ENCODE results near the gene SENP7. TPM values are rescaled to one million over a fixed set of nuclear protein-coding genes. Genes with fewer than 3 reads are reported as not detected.

The SENP7 gene
- total RNA-seq, 1 experiment from 2014 or later: 7.9 TPM

DNA sequence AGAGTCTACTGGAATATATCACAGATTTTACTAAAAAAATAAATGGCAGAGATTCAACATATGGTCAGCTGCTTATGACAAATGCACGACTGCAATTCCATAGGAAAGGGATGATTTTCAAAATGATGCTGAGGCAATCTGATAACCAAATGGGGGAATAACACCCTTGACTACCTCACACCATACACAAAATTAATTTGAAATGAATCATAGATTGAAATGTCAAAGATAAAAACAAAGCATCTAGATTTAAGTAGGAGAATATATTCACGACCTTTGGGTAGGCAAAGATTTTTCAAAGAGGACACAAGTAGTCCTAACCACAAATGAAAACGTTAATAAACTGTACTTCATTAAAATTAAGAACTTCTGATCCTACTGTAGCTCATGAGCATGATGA, 11.2 kb downstream of the SENP7 start:
- no peak for ATAC-seq
- intact Hi-C loops (cut with micrococcal nuclease): no loop called here
- POLR2A ChIA-PET: no interaction called here

DNA sequence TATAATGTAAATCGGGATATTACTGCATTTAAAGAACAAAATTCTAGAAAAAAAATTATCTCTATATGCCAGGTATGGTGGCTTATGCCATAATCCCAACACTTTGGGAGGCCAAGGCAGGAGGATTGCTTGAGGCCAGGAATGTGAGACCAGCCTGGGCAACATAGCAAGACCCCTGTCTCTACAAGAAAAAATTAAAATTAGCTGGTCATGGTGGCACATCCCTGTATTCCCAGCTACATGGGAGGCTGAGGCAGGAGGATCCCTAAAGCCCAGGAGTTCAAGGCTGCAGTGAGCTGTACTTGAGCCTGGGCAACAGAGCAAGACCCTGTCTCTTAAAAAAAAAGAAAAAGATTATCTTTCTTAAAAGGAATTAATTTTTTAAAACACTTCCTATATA, 12.8 kb downstream of the SENP7 start:
- no peaks in the 10 kb centered on the region for H3K9me2 ChIP-seq (ENCODE audit: insufficient read depth)
- ATAC-seq (no peak), DNase-seq (ENCODE audit: low read depth, low spot score) (no peak)
- intact Hi-C loops (cut with micrococcal nuclease): no loop called here
- H3K27ac ChIP-seq (ENCODE audit: low read depth, low read length): no peak overlapping the region
- no peaks in the 10 kb centered on the region for H3K27me3 ChIP-seq (ENCODE audit: insufficient read depth, low read length)
- RAD21 ChIA-PET (ENCODE audit: low non-redundant PET in 1 of 2, low total read pairs in 2 of 2, uncharacterized antibody in 2 of 2, unreplicated experiment in 2 of 2): no interaction called here
- no peaks in the 10 kb centered on the region for H4K20me1 ChIP-seq (ENCODE audit: insufficient read depth)
- no TSS peak for BruUV-seq (replicated peaks)
- H3K4me1 ChIP-seq (ENCODE audit: control insufficient read depth in 1 of 2, insufficient read depth in 2 of 2, low read length in 2 of 2): no peaks in the 10 kb centered on the region
- no peaks in the 10 kb centered on the region for H3K36me3 ChIP-seq (ENCODE audit: control insufficient read depth in 1 of 2, insufficient read depth in 2 of 2, low read length in 2 of 2)
- H3K4me3 ChIP-seq (replicated peaks in 1 of 2; ENCODE audit: low read depth in 1 of 2, low read length in 2 of 2): no peak overlapping the region
- no peak overlapping the region for H3K9ac ChIP-seq (ENCODE audit: low read length)
- no peaks in the 10 kb centered on the region for H3K9me3 ChIP-seq (ENCODE audit: control insufficient read depth in 1 of 2, insufficient read depth in 1 of 2, low read depth in 1 of 2, low read length in 2 of 2)
- H3K4me2 ChIP-seq (ENCODE audit: low read length): no peak overlapping the region
- H2AFZ ChIP-seq (ENCODE audit: low read depth, low read length, poor library complexity, severe bottlenecking): no peak overlapping the region
- 0 out of 2 replicates have a peak, but pooled peaks cover 3% of the 10 kb centered on the region for H3K79me2 ChIP-seq (ENCODE audit: insufficient read depth, low read length)
- CTCF ChIA-PET: no interaction called here
- POLR2A ChIA-PET: no interaction called here
- TF ChIP-seq ELF1 (IDR thresholded peaks at IDR 0.05; ENCODE audit: borderline replicate concordance, low read depth): no peak
- TF ChIP-seq ZNF274 (IDR thresholded peaks at IDR 0.05; ENCODE audit: low read depth, low read length): no peak
- TF ChIP-seq ZFX (IDR thresholded peaks at IDR 0.05): no peak
- TF ChIP-seq TCF7L2 (IDR thresholded peaks at IDR 0.05; ENCODE audit: borderline replicate concordance, extremely low read depth, insufficient read depth, insufficient read length): no peak
- no peak for TF ChIP-seq YY1 (IDR thresholded peaks at IDR 0.05; ENCODE audit: extremely low read depth, insufficient replicate concordance, low read depth, low read length)
- TF ChIP-seq, protein P1, sequence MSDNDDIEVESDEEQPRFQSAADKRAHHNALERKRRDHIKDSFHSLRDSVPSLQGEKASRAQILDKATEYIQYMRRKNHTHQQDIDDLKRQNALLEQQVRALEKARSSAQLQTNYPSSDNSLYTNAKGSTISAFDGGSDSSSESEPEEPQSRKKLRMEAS (IDR thresholded peaks at IDR 0.05): no peak
- TF ChIP-seq SP1 (IDR thresholded peaks at IDR 0.05; ENCODE audit: low read depth): no peak
- no peak for TF ChIP-seq POLR2A (IDR thresholded peaks at IDR 0.05; ENCODE audit: borderline replicate concordance, extremely low read depth, insufficient read depth, insufficient read length)
- no peak for TF ChIP-seq EGR1 (IDR thresholded peaks at IDR 0.05; ENCODE audit: low read depth)

More for the DNA sequence above, 11.2 kb downstream of the SENP7 start:
- no peak overlapping the region for H3K4me2 ChIP-seq (ENCODE audit: low read length)
- H3K27ac ChIP-seq (ENCODE audit: low read depth, low read length): no peak overlapping the region
- DNase-seq (ENCODE audit: low read depth, low spot score): no peak
- no peaks in the 10 kb centered on the region for H4K20me1 ChIP-seq (ENCODE audit: insufficient read depth)
- no TSS peak for BruUV-seq (replicated peaks)
- ChIA-PET CTCF (no interaction called here), RAD21 (ENCODE audit: low non-redundant PET in 1 of 2, low total read pairs in 2 of 2, uncharacterized antibody in 2 of 2, unreplicated experiment in 2 of 2) (no interaction called here)
- no peak overlapping the region for H2AFZ ChIP-seq (ENCODE audit: low read depth, low read length, poor library complexity, severe bottlenecking)
- no peak for TF ChIP-seq TCF7L2 (IDR thresholded peaks at IDR 0.05; ENCODE audit: borderline replicate concordance, extremely low read depth, insufficient read depth, insufficient read length)
- TF ChIP-seq FOSL1 (IDR thresholded peaks at IDR 0.05; ENCODE audit: low read depth): no peak
- TF ChIP-seq ZNF274 (IDR thresholded peaks at IDR 0.05; ENCODE audit: low read depth, low read length): no peak
- TF ChIP-seq, protein P2, sequence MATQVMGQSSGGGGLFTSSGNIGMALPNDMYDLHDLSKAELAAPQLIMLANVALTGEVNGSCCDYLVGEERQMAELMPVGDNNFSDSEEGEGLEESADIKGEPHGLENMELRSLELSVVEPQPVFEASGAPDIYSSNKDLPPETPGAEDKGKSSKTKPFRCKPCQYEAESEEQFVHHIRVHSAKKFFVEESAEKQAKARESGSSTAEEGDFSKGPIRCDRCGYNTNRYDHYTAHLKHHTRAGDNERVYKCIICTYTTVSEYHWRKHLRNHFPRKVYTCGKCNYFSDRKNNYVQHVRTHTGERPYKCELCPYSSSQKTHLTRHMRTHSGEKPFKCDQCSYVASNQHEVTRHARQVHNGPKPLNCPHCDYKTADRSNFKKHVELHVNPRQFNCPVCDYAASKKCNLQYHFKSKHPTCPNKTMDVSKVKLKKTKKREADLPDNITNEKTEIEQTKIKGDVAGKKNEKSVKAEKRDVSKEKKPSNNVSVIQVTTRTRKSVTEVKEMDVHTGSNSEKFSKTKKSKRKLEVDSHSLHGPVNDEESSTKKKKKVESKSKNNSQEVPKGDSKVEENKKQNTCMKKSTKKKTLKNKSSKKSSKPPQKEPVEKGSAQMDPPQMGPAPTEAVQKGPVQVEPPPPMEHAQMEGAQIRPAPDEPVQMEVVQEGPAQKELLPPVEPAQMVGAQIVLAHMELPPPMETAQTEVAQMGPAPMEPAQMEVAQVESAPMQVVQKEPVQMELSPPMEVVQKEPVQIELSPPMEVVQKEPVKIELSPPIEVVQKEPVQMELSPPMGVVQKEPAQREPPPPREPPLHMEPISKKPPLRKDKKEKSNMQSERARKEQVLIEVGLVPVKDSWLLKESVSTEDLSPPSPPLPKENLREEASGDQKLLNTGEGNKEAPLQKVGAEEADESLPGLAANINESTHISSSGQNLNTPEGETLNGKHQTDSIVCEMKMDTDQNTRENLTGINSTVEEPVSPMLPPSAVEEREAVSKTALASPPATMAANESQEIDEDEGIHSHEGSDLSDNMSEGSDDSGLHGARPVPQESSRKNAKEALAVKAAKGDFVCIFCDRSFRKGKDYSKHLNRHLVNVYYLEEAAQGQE (IDR thresholded peaks at IDR 0.05; ENCODE audit: low read depth): no peak
- no peak for TF ChIP-seq CBX3 (IDR thresholded peaks at IDR 0.05; ENCODE audit: low read depth)
- no peak for TF ChIP-seq EGR1 (IDR thresholded peaks at IDR 0.05; ENCODE audit: low read depth)
- H3K36me3 ChIP-seq (ENCODE audit: control insufficient read depth in 1 of 2, insufficient read depth in 2 of 2, low read length in 2 of 2): no peaks in the 10 kb centered on the region
- no peaks in the 10 kb centered on the region for H3K9me2 ChIP-seq (ENCODE audit: insufficient read depth)
- H3K4me1 ChIP-seq (ENCODE audit: control insufficient read depth in 1 of 2, insufficient read depth in 2 of 2, low read length in 2 of 2): no peaks in the 10 kb centered on the region
- no peak overlapping the region for H3K9ac ChIP-seq (ENCODE audit: low read length)
- 0 out of 2 replicates have a peak, but pooled peaks cover 3% of the 10 kb centered on the region for H3K79me2 ChIP-seq (ENCODE audit: insufficient read depth, low read length)
- no peaks in the 10 kb centered on the region for H3K9me3 ChIP-seq (ENCODE audit: control insufficient read depth in 1 of 2, insufficient read depth in 1 of 2, low read depth in 1 of 2, low read length in 2 of 2)
- no peaks in the 10 kb centered on the region for H3K27me3 ChIP-seq (ENCODE audit: insufficient read depth, low read length)
- no peak overlapping the region for H3K4me3 ChIP-seq (replicated peaks in 1 of 2; ENCODE audit: low read depth in 1 of 2, low read length in 2 of 2)
